ENCODE results near the gene MAZ.

The MAZ gene

DNA sequence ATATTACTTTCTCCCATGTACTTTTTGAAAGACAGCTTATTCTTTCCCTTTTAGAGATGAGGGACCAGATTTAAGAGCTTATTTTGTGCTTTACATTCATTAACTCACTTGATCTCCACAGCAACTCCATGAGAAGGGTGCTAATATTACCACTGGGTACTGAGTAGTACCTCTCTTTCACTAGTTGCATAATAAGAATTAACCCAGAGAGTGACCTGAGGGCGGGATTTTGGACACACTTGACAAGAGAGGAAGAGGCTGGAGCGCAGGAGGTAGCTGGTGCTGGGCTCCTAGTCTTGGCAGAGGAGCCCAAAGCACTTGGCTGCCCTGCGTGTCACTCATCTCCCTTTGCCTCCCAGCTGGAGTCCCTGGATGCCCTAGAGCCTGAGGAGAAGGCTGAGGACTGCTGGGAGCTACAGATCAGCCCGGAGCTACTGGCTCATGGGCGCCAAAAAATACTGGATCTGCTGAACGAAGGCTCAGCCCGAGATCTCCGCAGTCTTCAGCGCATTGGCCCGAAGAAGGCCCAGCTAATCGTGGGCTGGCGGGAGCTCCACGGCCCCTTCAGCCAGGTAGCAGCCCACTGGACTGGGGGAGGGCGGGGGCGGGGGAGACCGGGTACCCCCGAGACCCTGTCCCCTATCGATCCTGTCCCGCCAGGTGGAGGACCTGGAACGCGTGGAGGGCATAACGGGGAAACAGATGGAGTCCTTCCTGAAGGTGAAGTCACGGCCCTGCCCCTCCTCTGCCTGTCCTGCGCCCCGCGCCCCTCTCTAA lies 1.7 kb upstream of the MAZ start:
- H2AFZ ChIP-seq (ENCODE audit: low read length), result no peak overlapping the region
- H3K4me1 ChIP-seq (ENCODE audit: insufficient read depth, low read length, poor library complexity, severe bottlenecking), result peaks cover 26% of the 10 kb centered on the region
- no peaks in the 10 kb centered on the region for H3K9me2 ChIP-seq (replicated peaks; ENCODE audit: low read depth, low read length)
- no peaks in the 10 kb centered on the region for H3K27me3 ChIP-seq (ENCODE audit: insufficient read depth, low read length, poor library complexity, severe bottlenecking)
- peaks cover 13% of the 10 kb centered on the region for H3F3A ChIP-seq (ENCODE audit: low read depth)
- H3K4me2 ChIP-seq (ENCODE audit: low read depth, low read length, poor library complexity, severe bottlenecking), result peak overlapping the region; percentile 90
- peaks cover 32% of the 10 kb centered on the region for H3K79me2 ChIP-seq (ENCODE audit: insufficient read depth, low read length)
- H3K4me3 ChIP-seq (ENCODE audit: low read length, poor library complexity, severe bottlenecking), result peak overlapping the region; percentile 77
- H3K9me3 ChIP-seq (ENCODE audit: insufficient read depth, low read depth, low read length), result no peaks in the 10 kb centered on the region
- TF ChIP-seq EZH2phosphoT487 (IDR thresholded peaks at IDR 0.05; ENCODE audit: borderline replicate concordance), result no peak
- peak overlapping the region; percentile 85 for H3K9ac ChIP-seq (ENCODE audit: low read depth, low read length, poor library complexity, severe bottlenecking)
- peaks cover 17% of the 10 kb centered on the region for H4K20me1 ChIP-seq (ENCODE audit: insufficient read depth, low read length, poor library complexity, severe bottlenecking)
- H3K36me3 ChIP-seq (ENCODE audit: insufficient read depth, low read length), result peaks cover 63% of the 10 kb centered on the region

DNA sequence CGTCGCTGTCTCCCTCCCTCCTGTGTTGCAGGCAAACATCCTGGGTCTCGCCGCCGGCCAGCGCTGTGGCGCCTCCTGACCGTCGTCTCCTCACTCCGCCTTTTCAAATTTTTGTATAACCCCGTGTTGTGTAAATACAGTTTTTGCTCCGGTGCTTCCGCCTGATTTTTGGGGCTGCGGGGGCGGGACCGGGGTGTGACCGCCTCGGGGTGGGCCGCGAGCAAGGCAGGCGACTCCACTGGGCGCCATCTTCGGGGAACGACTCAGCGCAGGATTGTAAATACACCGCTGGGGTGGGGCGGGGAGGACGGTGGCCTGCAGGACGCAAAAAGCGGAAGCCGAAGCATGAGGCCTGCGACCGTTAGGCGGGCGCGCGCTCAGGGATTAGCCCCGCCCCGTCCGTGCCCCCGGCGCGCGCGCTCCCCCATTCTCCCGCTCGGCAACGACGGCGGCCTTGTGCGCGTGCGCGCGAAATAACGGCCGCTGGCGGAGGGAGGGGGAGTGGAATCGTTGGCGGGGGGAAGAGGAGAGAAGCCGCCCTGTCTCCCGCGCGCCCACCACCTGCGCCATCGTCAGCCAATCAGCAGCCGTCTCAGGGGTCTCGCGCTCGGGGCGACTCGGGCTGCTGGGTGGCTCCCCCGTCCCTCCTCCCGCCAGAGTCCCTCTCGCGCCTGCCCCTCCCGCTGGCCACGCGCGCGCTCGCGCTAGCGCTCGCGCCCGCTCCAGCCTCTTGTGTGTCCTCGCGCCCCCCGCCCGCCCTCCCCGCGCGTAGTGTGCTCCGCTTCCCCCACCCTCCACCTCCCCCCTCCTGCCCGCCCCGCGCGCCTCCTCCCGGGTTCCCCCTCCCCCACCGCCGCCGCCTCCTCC lies 864 bp upstream of the MAZ start:
- Histone ChIP-seq H3F3A (ENCODE audit: low read depth) (peaks cover 13% of the 10 kb centered on the region), H2AFZ (ENCODE audit: low read length) (no peak overlapping the region), H3K4me1 (ENCODE audit: insufficient read depth, low read length, poor library complexity, severe bottlenecking) (peaks cover 34% of the 10 kb centered on the region), H3K9me3 (ENCODE audit: insufficient read depth, low read depth, low read length) (no peaks in the 10 kb centered on the region), H3K4me2 (ENCODE audit: low read depth, low read length, poor library complexity, severe bottlenecking) (peak overlapping the region; percentile 90), H3K36me3 (ENCODE audit: insufficient read depth, low read length) (peaks cover 64% of the 10 kb centered on the region), H3K4me3 (ENCODE audit: low read length, poor library complexity, severe bottlenecking) (peak overlapping the region; percentile 77), H3K27me3 (ENCODE audit: insufficient read depth, low read length, poor library complexity, severe bottlenecking) (no peaks in the 10 kb centered on the region), H3K9me2 (replicated peaks; ENCODE audit: low read depth, low read length) (no peaks in the 10 kb centered on the region), H3K9ac (ENCODE audit: low read depth, low read length, poor library complexity, severe bottlenecking) (peak overlapping the region; percentile 85), H3K79me2 (ENCODE audit: insufficient read depth, low read length) (peaks cover 40% of the 10 kb centered on the region), H4K20me1 (ENCODE audit: insufficient read depth, low read length, poor library complexity, severe bottlenecking) (peaks cover 26% of the 10 kb centered on the region)
- no peak for TF ChIP-seq EZH2phosphoT487 (IDR thresholded peaks at IDR 0.05; ENCODE audit: borderline replicate concordance)
- TF ChIP-seq, protein P1, sequence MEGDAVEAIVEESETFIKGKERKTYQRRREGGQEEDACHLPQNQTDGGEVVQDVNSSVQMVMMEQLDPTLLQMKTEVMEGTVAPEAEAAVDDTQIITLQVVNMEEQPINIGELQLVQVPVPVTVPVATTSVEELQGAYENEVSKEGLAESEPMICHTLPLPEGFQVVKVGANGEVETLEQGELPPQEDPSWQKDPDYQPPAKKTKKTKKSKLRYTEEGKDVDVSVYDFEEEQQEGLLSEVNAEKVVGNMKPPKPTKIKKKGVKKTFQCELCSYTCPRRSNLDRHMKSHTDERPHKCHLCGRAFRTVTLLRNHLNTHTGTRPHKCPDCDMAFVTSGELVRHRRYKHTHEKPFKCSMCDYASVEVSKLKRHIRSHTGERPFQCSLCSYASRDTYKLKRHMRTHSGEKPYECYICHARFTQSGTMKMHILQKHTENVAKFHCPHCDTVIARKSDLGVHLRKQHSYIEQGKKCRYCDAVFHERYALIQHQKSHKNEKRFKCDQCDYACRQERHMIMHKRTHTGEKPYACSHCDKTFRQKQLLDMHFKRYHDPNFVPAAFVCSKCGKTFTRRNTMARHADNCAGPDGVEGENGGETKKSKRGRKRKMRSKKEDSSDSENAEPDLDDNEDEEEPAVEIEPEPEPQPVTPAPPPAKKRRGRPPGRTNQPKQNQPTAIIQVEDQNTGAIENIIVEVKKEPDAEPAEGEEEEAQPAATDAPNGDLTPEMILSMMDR (conservative IDR thresholded peaks at IDR 0.05; ENCODE audit: low read length), result no peak

DNA sequence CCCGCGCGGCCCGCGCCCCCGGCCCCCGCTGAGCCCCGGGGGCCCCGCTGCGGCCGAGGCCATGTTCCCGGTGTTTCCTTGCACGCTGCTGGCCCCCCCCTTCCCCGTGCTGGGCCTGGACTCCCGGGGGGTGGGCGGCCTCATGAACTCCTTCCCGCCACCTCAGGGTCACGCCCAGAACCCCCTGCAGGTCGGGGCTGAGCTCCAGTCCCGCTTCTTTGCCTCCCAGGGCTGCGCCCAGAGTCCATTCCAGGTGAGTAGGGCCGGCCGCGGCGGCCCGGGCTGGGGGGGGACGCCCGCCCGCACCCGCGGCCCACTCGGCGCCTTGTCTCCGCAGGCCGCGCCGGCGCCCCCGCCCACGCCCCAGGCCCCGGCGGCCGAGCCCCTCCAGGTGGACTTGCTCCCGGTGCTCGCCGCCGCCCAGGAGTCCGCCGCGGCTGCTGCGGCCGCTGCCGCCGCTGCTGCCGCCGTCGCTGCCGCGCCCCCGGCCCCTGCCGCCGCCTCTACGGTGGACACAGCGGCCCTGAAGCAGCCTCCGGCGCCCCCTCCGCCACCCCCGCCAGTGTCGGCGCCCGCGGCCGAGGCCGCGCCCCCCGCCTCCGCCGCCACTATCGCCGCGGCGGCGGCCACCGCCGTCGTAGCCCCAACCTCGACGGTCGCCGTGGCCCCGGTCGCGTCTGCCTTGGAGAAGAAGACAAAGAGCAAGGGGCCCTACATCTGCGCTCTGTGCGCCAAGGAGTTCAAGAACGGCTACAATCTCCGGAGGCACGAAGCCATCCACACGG lies 504 bp downstream of the MAZ start:
- Histone ChIP-seq H3K27me3 (ENCODE audit: insufficient read depth, low read length, poor library complexity, severe bottlenecking) (no peaks in the 10 kb centered on the region), H3K79me2 (ENCODE audit: insufficient read depth, low read length) (peaks cover 49% of the 10 kb centered on the region), H2AFZ (ENCODE audit: low read length) (no peak overlapping the region), H3F3A (ENCODE audit: low read depth) (peaks cover 13% of the 10 kb centered on the region), H3K9me2 (replicated peaks; ENCODE audit: low read depth, low read length) (no peaks in the 10 kb centered on the region), H3K4me1 (ENCODE audit: insufficient read depth, low read length, poor library complexity, severe bottlenecking) (peaks cover 37% of the 10 kb centered on the region), H4K20me1 (ENCODE audit: insufficient read depth, low read length, poor library complexity, severe bottlenecking) (peaks cover 35% of the 10 kb centered on the region), H3K9me3 (ENCODE audit: insufficient read depth, low read depth, low read length) (no peaks in the 10 kb centered on the region), H3K36me3 (ENCODE audit: insufficient read depth, low read length) (peaks cover 59% of the 10 kb centered on the region), H3K4me2 (ENCODE audit: low read depth, low read length, poor library complexity, severe bottlenecking) (peak overlapping the region; percentile 97), H3K9ac (ENCODE audit: low read depth, low read length, poor library complexity, severe bottlenecking) (peak overlapping the region; percentile 89), H3K4me3 (ENCODE audit: low read length, poor library complexity, severe bottlenecking) (peak overlapping the region; percentile 97)
- TF ChIP-seq, protein P1 (conservative IDR thresholded peaks at IDR 0.05; ENCODE audit: low read length), result no peak

Data from Loucy (cell line).